ENCODE results near the gene U2AF1L4.

Gene U2AF1L4

GRCh38 chr19:35786299-35787160 lies 41.3 kb upstream of the U2AF1L4 start:
- no peaks in the 10 kb centered on the region for H3K36me3 ChIP-seq (replicated peaks; ENCODE audit: low read depth, low read length)

DNA sequence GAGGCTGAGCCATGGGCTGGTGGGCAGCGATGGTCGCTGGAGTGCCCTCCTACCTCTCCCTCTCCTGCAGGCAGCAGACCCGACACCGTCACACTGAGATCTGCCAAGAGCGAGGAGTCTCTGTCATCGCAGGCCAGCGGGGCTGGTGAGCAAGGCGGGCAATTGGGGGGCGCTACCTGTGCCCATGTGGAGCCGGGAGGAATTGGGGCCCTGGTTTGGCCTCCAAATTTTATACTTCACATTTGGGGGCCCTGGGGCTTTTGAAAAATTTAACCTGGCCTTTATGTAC lies 40.1 kb upstream of the U2AF1L4 start:
- H3K9ac ChIP-seq (ENCODE audit: low read length): no peak overlapping the region
- no peaks in the 10 kb centered on the region for H3K27me3 ChIP-seq (ENCODE audit: low read depth, low read length)

More at GRCh38 chr19:35786299-35787160, 41.3 kb upstream of the U2AF1L4 start:
- no peaks in the 10 kb centered on the region for H4K20me1 ChIP-seq (ENCODE audit: insufficient read depth, low read length)
- no peak for TF ChIP-seq CTCF (IDR thresholded peaks at IDR 0.05; ENCODE audit: low read depth, low read length)
- no peak for TF ChIP-seq EZH2phosphoT487 (IDR thresholded peaks at IDR 0.05; ENCODE audit: low read depth)
- H3K4me2 ChIP-seq (ENCODE audit: low read length): no peak overlapping the region
- H3K4me1 ChIP-seq (ENCODE audit: low read length): peaks cover 12% of the 10 kb centered on the region
- no peaks in the 10 kb centered on the region for H3K79me2 ChIP-seq (ENCODE audit: low read length)
- H2AFZ ChIP-seq (ENCODE audit: low read depth, low read length): no peak overlapping the region
- no peak overlapping the region for H3K27ac ChIP-seq (ENCODE audit: low read length)
- no peak overlapping the region for H3K9ac ChIP-seq (ENCODE audit: low read length)
- no peak overlapping the region for H3K4me3 ChIP-seq (ENCODE audit: low read length)
- H3K27me3 ChIP-seq (ENCODE audit: low read depth, low read length): no peaks in the 10 kb centered on the region
- H3K9me3 ChIP-seq (ENCODE audit: insufficient read depth, low read length): no peaks in the 10 kb centered on the region

DNA sequence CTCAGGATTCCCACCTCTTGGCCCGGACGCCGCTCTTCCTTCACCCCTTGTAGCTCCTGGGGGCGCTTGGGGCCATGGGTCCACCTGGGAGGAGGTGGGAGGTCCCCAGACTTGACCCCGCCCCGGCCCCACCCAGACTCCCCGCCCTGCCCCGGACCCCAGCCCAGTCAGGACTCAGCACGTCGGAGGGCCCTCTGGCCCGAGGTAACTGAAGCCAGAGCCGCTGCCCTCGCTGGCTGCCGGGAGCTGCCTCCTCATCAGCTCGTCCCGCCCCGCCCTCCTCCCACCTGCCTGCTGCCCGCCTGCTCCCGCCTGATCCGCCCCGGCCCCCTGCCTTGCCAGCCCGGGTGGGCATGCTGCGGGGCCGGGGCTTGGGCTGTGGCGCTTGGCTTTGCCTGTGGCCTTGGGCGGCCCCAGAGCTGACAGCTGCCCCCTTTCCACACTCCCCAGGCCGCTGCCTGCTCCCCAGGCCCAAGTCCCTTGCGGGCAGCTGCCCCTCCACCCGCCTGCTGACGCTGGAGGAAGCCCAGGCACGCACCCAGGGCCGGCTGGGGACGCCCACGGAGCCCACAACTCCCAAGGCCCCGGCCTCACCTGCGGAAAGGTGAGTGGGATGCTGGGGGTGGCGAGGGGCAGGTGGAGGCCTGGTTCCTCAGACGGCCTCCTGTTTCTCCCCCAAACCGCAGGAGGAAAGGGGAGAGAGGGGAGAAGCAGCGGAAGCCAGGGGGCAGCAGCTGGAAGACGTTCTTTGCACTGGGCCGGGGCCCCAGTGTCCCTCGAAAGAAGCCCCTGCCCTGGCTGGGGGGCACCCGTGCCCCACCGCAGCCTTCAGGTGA lies 39.5 kb upstream of the U2AF1L4 start:
- Histone ChIP-seq H3K27ac (ENCODE audit: low read length) (no peak overlapping the region), H3K4me2 (ENCODE audit: low read length) (no peak overlapping the region), H3K36me3 (replicated peaks; ENCODE audit: low read depth, low read length) (no peaks in the 10 kb centered on the region), H3K4me3 (ENCODE audit: low read length) (no peak overlapping the region), H3K9ac (ENCODE audit: low read length) (no peak overlapping the region), H2AFZ (ENCODE audit: low read depth, low read length) (no peak overlapping the region), H4K20me1 (ENCODE audit: insufficient read depth, low read length) (no peaks in the 10 kb centered on the region), H3K27me3 (ENCODE audit: low read depth, low read length) (no peaks in the 10 kb centered on the region), H3K4me1 (ENCODE audit: low read length) (peaks cover 16% of the 10 kb centered on the region), H3K79me2 (ENCODE audit: low read length) (no peaks in the 10 kb centered on the region), H3K9me3 (ENCODE audit: insufficient read depth, low read length) (no peaks in the 10 kb centered on the region)
- TF ChIP-seq CTCF (IDR thresholded peaks at IDR 0.05; ENCODE audit: low read depth, low read length) (no peak), EZH2phosphoT487 (IDR thresholded peaks at IDR 0.05; ENCODE audit: low read depth) (no peak)

More for the DNA sequence above, 40.1 kb upstream of the U2AF1L4 start:
- Histone ChIP-seq H3K4me2 (ENCODE audit: low read length) (no peak overlapping the region), H3K4me1 (ENCODE audit: low read length) (peaks cover 12% of the 10 kb centered on the region), H3K36me3 (replicated peaks; ENCODE audit: low read depth, low read length) (no peaks in the 10 kb centered on the region), H3K27ac (ENCODE audit: low read length) (no peak overlapping the region), H3K9me3 (ENCODE audit: insufficient read depth, low read length) (no peaks in the 10 kb centered on the region), H3K79me2 (ENCODE audit: low read length) (no peaks in the 10 kb centered on the region), H2AFZ (ENCODE audit: low read depth, low read length) (no peak overlapping the region), H3K4me3 (ENCODE audit: low read length) (no peak overlapping the region), H4K20me1 (ENCODE audit: insufficient read depth, low read length) (no peaks in the 10 kb centered on the region)
- TF ChIP-seq CTCF (IDR thresholded peaks at IDR 0.05; ENCODE audit: low read depth, low read length) (no peak), EZH2phosphoT487 (IDR thresholded peaks at IDR 0.05; ENCODE audit: low read depth) (no peak)

Data from OCI-LY3 (cell line).